Smooth muscle cell (in vitro differentiated cells): Measurements from ENCODE around the gene POR. TPM values are rescaled to one million over a fixed set of nuclear protein-coding genes. Genes with fewer than 3 reads are reported as not detected.

Experiments
- DNase-seq: peaks from one replicate; lab custom pipeline; 2025; ENCODE audit not compliant: unreplicated experiment; lab: John Stamatoyannopoulos, UW
- H2AFZ ChIP-seq: fragments of 200-600 bp; sonication (generic); 2 replicates; pipeline ENCODE4 v1.6.0; 2016; ENCODE audit warnings: antibody characterized with exemption, low read depth, mild to moderate bottlenecking
- H3F3A ChIP-seq: fragments of 200-600 bp; sonication (generic); 2 replicates; pipeline ENCODE4 v1.6.0; 2017; ENCODE audit warnings: antibody characterized with exemption, low read depth
- H3K27ac ChIP-seq: fragments of 200-600 bp; sonication (generic); 2 replicates; pipeline ENCODE4 v1.5.1; 2016; ENCODE audit warnings: low read depth, mild to moderate bottlenecking
- H3K27me3 ChIP-seq: fragments of 200-600 bp; sonication (generic); 2 replicates; pipeline ENCODE4 v1.6.1; 2016; ENCODE audit warnings: low read depth, mild to moderate bottlenecking
- H3K36me3 ChIP-seq: fragments of 200-600 bp; sonication (generic); 2 replicates; pipeline ENCODE4 v1.5.1; 2016; ENCODE audit warnings: low read depth
- H3K4me1 ChIP-seq: fragments of 200-600 bp; sonication (generic); 2 replicates; pipeline ENCODE4 v1.5.1; 2016; ENCODE audit warnings: low read depth
- H3K4me2 ChIP-seq: fragments of 200-600 bp; sonication (generic); 2 replicates; pipeline ENCODE4 v1.6.0; 2016; ENCODE audit warnings: mild to moderate bottlenecking
- H3K4me3 ChIP-seq: fragments of 200-600 bp; sonication (generic); 2 replicates; pipeline ENCODE4 v1.5.1; 2016; ENCODE audit warnings: mild to moderate bottlenecking
- H3K79me2 ChIP-seq: fragments of 200-600 bp; sonication (generic); 2 replicates; pipeline ENCODE4 v1.6.0; 2016; ENCODE audit warnings: low read depth, mild to moderate bottlenecking
- H3K9ac ChIP-seq: fragments of 200-600 bp; sonication (generic); 2 replicates; pipeline ENCODE4 v1.6.0; 2016; ENCODE audit warnings: low read depth
- H3K9me3 ChIP-seq: fragments of 200-600 bp; sonication (generic); replicated peaks from 2 replicates; pipeline ENCODE4 v1.5.1; 2016; ENCODE audit warnings: low read depth
- H4K20me1 ChIP-seq: fragments of 200-600 bp; sonication (generic); 2 replicates; pipeline ENCODE4 v1.6.0; 2016; ENCODE audit warnings: low read depth
- WGBS: methylation state at CpG from one replicate; pipeline ENCODE4 v1.1.7; 2016; ENCODE audit warnings: low lambda C conversion rate; 5-methylcytosine and 5-hydroxymethylcytosine counted together
- polyA plus RNA-seq: library from polyadenylated mRNA; unstranded; fragments of >200 nt; fragmentation: Nextera tagmentation; extraction: Ambion mirVana; gene quantifications from 2 replicates; pipeline ENCODE4 v1.2.1, GENCODE V29; 2016
- total RNA-seq: library from RNA; depleted of rRNA; stranded (reverse); fragments of >200 nt; gene quantifications from 2 replicates; pipeline ENCODE4 v1.2.3, GENCODE V29; 2014
- TF ChIP-seq, protein P1 (sequence below): fragments of 200-600 bp; sonication (generic); IDR thresholded peaks from 2 replicates; pipeline ENCODE4 v1.5.1; 2017; ENCODE audit warnings: borderline replicate concordance, mild to moderate bottlenecking, antibody characterized with exemption; ENCODE audit not compliant: insufficient read depth, poor library complexity, severe bottlenecking

Gene POR
- total and polyA plus RNA-seq, 2 experiments from 2014 or later = 46.7 to 52.7 TPM

DNA sequence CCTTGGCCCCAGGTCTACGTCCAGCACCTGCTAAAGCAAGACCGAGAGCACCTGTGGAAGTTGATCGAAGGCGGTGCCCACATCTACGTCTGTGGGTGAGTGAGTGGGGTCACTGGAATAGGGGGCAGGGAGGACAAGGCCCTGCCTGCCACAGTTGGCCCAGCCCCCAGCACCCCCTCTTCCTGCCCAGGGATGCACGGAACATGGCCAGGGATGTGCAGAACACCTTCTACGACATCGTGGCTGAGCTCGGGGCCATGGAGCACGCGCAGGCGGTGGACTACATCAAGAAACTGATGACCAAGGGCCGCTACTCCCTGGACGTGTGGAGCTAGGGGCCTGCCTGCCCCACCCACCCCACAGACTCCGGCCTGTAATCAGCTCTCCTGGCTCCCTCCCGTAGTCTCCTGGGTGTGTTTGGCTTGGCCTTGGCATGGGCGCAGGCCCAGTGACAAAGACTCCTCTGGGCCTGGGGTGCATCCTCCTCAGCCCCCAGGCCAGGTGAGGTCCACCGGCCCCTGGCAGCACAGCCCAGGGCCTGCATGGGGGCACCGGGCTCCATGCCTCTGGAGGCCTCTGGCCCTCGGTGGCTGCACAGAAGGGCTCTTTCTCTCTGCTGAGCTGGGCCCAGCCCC, 71.3 kb downstream of the POR start:
- DNase-seq = no peak
- no peaks in the 10 kb centered on the region for H3K27me3 ChIP-seq
- H3K4me3 ChIP-seq = no peak overlapping the region
- no peaks in the 10 kb centered on the region for H3K79me2 ChIP-seq
- no peak overlapping the region for H3K4me2 ChIP-seq
- no peaks in the 10 kb centered on the region for H3K4me1 ChIP-seq
- no peaks in the 10 kb centered on the region for H4K20me1 ChIP-seq
- no peaks in the 10 kb centered on the region for H3F3A ChIP-seq
- WGBS = 98% methylated on average over 20 of the region's 20 CpGs
- no peak overlapping the region for H3K27ac ChIP-seq
- TF ChIP-seq, protein P1, sequence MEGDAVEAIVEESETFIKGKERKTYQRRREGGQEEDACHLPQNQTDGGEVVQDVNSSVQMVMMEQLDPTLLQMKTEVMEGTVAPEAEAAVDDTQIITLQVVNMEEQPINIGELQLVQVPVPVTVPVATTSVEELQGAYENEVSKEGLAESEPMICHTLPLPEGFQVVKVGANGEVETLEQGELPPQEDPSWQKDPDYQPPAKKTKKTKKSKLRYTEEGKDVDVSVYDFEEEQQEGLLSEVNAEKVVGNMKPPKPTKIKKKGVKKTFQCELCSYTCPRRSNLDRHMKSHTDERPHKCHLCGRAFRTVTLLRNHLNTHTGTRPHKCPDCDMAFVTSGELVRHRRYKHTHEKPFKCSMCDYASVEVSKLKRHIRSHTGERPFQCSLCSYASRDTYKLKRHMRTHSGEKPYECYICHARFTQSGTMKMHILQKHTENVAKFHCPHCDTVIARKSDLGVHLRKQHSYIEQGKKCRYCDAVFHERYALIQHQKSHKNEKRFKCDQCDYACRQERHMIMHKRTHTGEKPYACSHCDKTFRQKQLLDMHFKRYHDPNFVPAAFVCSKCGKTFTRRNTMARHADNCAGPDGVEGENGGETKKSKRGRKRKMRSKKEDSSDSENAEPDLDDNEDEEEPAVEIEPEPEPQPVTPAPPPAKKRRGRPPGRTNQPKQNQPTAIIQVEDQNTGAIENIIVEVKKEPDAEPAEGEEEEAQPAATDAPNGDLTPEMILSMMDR = no peak
- no peaks in the 10 kb centered on the region for H3K9me3 ChIP-seq
- H3K9ac ChIP-seq = no peak overlapping the region
- H3K36me3 ChIP-seq = no peaks in the 10 kb centered on the region
- H2AFZ ChIP-seq = no peak overlapping the region

DNA sequence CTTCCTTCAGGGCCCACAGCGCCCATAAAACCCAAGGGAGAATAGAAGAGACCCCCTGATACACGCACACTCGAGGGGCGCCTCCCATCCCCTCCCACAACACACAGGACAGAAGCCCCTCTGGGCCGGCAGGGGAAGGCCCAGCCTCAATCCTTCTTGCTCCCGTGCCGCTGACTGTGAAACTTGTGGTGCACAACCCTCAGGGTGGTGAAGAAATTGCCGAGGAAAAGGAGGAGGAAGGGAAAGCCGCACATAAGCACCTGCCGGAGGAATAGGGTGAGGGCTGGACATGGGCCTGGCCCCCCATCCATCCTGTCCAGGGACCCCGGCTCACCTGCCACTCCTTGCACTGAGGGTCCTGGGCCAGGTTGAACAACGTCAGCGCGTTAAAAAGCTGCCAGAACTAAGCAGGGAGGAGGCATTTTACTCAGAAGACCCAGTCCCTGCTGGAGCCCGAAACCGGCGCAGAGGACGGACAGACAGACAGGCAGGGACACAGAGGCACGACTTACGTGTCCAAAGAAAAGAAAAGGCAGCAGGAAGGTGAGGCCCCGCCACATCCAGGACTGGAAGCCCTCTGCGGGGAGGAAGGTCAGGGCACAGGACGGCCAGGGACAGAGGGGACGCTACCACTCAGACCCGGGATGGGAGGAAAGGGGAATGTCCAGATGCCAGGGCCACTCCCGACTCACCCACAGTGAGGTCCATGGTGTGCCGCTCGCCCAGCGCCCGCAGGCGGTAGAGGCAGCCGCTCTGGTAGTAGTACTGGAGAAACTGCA, 72.3 kb downstream of the POR start:
- Histone ChIP-seq H3K27me3 (no peaks in the 10 kb centered on the region), H2AFZ (no peak overlapping the region), H3K79me2 (no peaks in the 10 kb centered on the region), H3K4me2 (no peak overlapping the region), H3K4me1 (no peaks in the 10 kb centered on the region), H3K36me3 (no peaks in the 10 kb centered on the region), H3K27ac (no peak overlapping the region), H3F3A (no peaks in the 10 kb centered on the region), H3K4me3 (no peak overlapping the region), H4K20me1 (no peaks in the 10 kb centered on the region), H3K9me3 (no peaks in the 10 kb centered on the region), H3K9ac (no peak overlapping the region)
- 96% methylated on average over 32 of the region's 32 CpGs for WGBS
- TF ChIP-seq, protein P1 = no peak
- no peak for DNase-seq

DNA sequence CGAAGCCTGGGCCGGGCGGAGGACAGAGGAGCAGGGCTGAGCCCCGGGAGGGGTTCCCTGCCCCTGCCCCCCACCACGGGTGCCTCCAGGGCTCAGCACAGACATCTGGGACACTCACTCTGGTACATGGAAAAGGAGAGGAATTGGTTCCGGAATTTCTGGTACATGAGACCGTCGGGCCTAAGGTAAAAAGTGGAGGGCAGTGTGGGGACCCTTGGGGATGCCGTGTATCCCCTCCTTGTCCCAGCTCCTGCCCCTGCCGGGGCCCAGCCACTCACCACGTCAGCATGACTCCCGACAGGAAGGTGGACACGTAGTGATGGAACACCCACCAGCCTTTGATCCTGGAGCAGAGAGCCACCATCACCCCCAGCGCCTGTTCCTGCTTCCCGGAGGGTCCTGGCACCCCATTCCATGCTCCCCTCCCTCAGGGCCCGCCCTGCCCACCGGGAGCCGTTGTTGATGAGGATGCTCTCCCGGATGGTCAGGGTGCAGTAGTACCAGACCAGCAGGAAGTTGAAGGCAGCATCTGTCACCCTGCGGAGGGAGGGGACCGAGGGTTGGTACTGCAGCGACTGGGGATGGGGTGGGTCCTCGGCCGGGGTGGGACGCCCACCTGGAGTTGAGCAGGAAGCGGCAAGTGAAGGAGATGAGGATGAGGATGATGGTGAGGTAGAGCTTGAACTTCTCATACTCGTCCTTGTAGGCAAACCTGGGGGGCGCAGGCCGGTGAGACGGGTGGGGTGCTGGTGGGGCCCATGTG, 73.0 kb downstream of the POR start:
- Histone ChIP-seq H3K4me1 (no peaks in the 10 kb centered on the region), H3K36me3 (no peaks in the 10 kb centered on the region), H3K4me2 (no peak overlapping the region), H3K9me3 (no peaks in the 10 kb centered on the region), H3K27me3 (no peaks in the 10 kb centered on the region), H3K9ac (no peak overlapping the region), H3K79me2 (no peaks in the 10 kb centered on the region), H3K4me3 (no peak overlapping the region), H4K20me1 (no peaks in the 10 kb centered on the region), H2AFZ (no peak overlapping the region), H3F3A (no peaks in the 10 kb centered on the region), H3K27ac (no peak overlapping the region)
- 96% methylated on average over 29 of the region's 30 CpGs for WGBS
- TF ChIP-seq, protein P1 = no peak
- no peak for DNase-seq
